Tibial nerve (tissue), 4 donors: ENCODE measurements around the gene MRPL1.

Source experiments
- EP300 ChIP-seq, 2 donors: sonication (generic); formaldehyde crosslinking; IDR thresholded peaks; one replicate each; pipeline ENCODE4 v1.6.1; 2017; ENCODE audit warnings: antibody characterized with exemption in 2 of 2, mild to moderate bottlenecking in 1 of 2
- POLR2A ChIP-seq, 2 donors: fragments of 450-650 bp; IDR thresholded peaks; one replicate each; pipeline ENCODE4 v1.6.1; 2017; ENCODE audit warnings: antibody characterized with exemption in 2 of 2, mild to moderate bottlenecking in 2 of 2, moderate library complexity in 2 of 2
- TF ChIP-seq, protein P1 (sequence below), 5 experiments: fragments of 200-600 bp in 3 of 5; fragments of 450-650 bp in 2 of 5; sonication (generic) in 3 of 5; IDR thresholded peaks; one replicate each; pipeline ENCODE4 v1.5.1; 2016 to 2019; ENCODE audit warnings: antibody characterized with exemption in 5 of 5, mild to moderate bottlenecking in 3 of 5, moderate library complexity in 2 of 5

GRCh38 chr4:77872723-77873445, 10.3 kb downstream of the MRPL1 start:
- TF ChIP-seq, protein P1, sequence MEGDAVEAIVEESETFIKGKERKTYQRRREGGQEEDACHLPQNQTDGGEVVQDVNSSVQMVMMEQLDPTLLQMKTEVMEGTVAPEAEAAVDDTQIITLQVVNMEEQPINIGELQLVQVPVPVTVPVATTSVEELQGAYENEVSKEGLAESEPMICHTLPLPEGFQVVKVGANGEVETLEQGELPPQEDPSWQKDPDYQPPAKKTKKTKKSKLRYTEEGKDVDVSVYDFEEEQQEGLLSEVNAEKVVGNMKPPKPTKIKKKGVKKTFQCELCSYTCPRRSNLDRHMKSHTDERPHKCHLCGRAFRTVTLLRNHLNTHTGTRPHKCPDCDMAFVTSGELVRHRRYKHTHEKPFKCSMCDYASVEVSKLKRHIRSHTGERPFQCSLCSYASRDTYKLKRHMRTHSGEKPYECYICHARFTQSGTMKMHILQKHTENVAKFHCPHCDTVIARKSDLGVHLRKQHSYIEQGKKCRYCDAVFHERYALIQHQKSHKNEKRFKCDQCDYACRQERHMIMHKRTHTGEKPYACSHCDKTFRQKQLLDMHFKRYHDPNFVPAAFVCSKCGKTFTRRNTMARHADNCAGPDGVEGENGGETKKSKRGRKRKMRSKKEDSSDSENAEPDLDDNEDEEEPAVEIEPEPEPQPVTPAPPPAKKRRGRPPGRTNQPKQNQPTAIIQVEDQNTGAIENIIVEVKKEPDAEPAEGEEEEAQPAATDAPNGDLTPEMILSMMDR (IDR thresholded peaks at IDR 0.05) = no peak
- TF ChIP-seq EP300 (IDR thresholded peaks at IDR 0.05) (no peak), POLR2A (IDR thresholded peaks at IDR 0.05) (no peak)
